Measurements from ENCODE around the gene ASTN2.

GRCh38 chr9:116632990-116633838 is 781.6 kb downstream of the ASTN2 start:
- TF ChIP-seq, protein P1, sequence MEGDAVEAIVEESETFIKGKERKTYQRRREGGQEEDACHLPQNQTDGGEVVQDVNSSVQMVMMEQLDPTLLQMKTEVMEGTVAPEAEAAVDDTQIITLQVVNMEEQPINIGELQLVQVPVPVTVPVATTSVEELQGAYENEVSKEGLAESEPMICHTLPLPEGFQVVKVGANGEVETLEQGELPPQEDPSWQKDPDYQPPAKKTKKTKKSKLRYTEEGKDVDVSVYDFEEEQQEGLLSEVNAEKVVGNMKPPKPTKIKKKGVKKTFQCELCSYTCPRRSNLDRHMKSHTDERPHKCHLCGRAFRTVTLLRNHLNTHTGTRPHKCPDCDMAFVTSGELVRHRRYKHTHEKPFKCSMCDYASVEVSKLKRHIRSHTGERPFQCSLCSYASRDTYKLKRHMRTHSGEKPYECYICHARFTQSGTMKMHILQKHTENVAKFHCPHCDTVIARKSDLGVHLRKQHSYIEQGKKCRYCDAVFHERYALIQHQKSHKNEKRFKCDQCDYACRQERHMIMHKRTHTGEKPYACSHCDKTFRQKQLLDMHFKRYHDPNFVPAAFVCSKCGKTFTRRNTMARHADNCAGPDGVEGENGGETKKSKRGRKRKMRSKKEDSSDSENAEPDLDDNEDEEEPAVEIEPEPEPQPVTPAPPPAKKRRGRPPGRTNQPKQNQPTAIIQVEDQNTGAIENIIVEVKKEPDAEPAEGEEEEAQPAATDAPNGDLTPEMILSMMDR (IDR thresholded peaks at IDR 0.05; ENCODE audit: low read length), result no peak
- no peak for TF ChIP-seq EZH2phosphoT487 (IDR thresholded peaks at IDR 0.05; ENCODE audit: low read length)

All from MM.1S (cell line).